Right lobe of liver (tissue), 4 donors: Measurements from ENCODE around the gene NECAB2.

ENCODE experiments used
- POLR2A ChIP-seq: fragments of 450-650 bp; IDR thresholded peaks from one replicate; pipeline ENCODE4 v1.6.1; 2017; ENCODE audit warnings: antibody characterized with exemption, mild to moderate bottlenecking
- TF ChIP-seq, protein P1 (sequence below), 4 donors: fragments of 200-600 bp in 3 of 4; fragments of 450-650 bp in 1 of 4; IDR thresholded peaks; one replicate each; pipeline versions ENCODE4 v1.5.1 to v1.8.0; 2016 to 2022; ENCODE audit warnings: antibody characterized with exemption in 4 of 4, mild to moderate bottlenecking in 2 of 4
- donor health status: DM: no; HTN: no; CAD: no.
- donor health status: DM: no; HTN: no; CAD: no.
- donor health status: DM: no; HTN: yes; CAD: no.

DNA sequence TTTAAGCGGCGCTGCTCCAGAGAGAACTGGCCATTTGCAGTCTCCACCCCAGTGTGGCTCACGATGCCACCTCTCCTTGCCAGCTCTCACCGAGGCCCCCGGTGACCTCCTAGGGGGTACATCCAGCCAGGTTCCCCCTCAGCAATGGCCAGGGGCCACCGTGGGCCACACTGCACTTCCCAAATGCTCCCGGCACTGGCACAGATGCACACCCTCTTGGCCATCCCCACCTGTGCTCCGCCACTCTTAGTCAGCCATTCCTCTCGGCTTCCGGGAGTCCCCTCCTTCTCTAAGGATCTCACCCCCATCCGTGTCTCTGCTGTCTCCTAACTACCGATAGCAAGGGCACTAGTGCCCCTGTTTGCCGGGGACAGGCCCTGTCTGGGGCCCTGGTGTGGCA is 43.4 kb upstream of the NECAB2 start:
- TF ChIP-seq, protein P1, sequence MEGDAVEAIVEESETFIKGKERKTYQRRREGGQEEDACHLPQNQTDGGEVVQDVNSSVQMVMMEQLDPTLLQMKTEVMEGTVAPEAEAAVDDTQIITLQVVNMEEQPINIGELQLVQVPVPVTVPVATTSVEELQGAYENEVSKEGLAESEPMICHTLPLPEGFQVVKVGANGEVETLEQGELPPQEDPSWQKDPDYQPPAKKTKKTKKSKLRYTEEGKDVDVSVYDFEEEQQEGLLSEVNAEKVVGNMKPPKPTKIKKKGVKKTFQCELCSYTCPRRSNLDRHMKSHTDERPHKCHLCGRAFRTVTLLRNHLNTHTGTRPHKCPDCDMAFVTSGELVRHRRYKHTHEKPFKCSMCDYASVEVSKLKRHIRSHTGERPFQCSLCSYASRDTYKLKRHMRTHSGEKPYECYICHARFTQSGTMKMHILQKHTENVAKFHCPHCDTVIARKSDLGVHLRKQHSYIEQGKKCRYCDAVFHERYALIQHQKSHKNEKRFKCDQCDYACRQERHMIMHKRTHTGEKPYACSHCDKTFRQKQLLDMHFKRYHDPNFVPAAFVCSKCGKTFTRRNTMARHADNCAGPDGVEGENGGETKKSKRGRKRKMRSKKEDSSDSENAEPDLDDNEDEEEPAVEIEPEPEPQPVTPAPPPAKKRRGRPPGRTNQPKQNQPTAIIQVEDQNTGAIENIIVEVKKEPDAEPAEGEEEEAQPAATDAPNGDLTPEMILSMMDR (IDR thresholded peaks at IDR 0.05) = no peak
- TF ChIP-seq POLR2A = no peak
